HG02678 (cell line): ENCODE data around the gene RNF217.
"Not testable (repeated sequence)": the region's sequence is repeated elsewhere in the genome, so short reads cannot be mapped to it uniquely, and the experiment has no call there.

ENCODE experiments used
- ATAC-seq: cut with Tn5 transposase; IDR thresholded peaks from one replicate; pipeline ENCODE4 v1.9.1; 2021; ENCODE audit warnings: mild to moderate bottlenecking, moderate library complexity; ENCODE audit not compliant: unreplicated experiment

RNF217 gene

DNA sequence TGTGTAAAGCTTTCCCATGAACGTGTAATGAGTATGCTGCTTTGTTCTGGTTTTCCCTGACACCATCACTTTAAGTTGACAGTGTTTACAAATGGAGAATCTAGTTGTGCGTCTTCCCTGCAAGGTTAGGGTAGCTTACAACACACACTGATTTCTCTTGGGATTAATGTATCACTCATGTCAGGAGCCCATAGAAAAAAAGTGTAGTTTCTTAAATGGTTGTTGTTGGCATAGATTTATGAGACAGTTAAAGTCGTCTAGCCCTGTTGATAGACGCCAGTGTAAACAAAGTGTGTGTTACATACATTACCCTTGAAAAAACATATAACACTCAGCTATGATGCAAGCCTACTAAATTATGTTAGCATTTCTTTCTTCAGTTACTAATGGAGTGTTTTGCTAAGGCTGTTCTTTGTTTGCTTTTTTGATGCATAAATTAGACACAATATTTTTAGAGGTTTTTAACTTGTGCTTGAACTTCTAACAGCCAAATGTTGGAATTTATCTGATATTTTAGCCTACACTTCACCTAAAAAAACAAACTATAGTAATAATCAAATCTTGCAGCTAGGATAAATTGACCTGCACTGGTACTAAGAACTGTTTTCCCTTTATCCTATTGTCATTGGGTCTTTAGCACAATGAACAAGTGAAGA is 88.6 kb downstream of the RNF217 start:
- ATAC-seq: no peak

DNA sequence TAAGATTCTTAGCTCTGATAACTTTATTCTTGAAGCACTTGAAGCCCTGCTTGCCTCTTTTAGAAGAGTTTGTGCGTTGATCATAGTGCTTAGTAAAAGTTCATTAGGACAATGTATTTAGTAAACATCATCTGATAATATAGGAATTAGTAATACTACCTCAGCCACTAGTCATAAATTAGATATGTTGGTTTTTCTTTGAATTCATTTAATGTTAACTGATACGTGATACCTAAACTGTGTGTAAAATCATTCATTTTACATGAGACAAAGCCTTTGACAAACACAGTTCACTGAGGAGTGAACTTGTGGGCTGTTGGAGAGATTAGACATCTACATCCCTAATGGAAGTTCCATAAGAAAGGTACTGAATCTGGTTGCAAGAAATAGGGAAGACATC is 91.6 kb downstream of the RNF217 start:
- no peak for ATAC-seq

DNA sequence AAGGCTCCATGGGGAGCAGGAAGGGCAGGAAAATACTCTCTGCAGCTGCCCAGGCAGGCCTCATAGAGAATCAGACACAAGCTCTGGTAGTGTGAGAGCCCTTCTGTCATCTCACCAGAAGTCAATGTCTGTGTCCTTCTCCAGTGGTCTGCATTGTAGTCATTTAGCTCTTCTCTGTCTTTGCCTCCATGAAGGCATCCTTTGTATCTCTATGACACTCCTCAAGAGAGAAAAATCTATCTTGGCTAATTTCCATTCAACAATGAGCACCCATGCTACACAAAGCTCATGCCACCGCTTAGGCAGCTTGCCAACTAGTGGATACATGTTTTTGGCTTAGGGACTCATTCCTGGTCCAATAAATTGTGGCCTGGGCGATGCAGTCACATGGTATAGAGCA is 92.1 kb downstream of the RNF217 start:
- ATAC-seq: no peak

DNA sequence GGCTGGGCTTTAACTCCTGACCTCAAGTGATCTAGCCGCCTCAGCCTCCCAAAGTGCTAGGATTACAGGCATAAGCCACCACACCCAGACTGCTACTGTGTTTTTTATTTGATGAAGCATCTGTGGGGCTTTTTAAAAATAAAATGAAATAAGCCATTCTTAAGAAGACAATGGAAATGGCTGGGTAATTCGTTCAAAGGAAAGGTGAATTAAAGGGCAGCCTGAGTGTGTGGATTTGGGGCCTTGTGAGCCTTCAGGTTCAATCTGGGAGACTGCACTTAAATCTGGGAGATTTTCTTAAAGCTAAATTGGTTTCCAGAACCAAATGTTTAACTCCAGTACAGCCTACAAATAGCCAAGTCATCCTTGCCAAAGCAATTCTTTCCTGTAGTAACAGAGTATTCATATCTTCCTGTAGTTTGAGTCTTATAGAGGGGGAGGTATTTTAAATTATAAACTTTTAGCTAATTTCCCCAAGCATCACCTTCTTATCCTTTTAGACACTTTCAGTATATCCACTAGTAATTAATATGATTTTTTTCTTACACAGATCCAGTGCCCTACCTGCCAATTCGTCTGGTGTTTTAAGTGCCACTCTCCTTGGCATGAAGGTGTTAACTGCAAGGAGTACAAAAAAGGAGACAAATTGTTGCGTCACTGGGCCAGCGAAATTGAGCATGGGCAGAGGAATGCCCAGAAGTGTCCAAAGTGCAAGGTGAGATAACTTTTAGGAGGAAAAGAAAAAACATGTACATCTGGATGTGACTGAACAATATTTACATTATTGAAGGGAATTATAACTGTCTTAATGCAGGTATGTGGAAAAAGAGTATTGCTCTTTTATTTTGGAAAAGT is 95.4 kb downstream of the RNF217 start:
- no peak for ATAC-seq

DNA sequence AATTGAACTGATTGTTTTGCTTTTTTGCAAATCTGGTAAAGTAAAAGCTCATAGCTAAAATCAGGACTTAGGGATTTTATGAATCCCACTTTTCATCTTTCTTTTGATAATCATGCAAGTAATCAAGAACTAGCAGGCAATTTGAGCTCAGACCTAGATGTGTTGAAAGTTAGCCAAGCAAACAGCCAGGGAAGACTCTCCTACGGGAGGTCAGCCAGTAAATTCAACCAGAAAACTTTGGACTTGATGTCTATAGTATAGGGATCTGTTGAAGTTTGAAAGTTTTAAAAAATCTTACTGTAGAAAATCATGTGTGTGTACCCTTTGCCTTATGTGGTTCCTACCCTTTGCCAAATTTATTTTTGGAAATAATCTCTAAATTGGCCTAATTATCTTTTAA is 96.3 kb downstream of the RNF217 start:
- no peak for ATAC-seq

DNA sequence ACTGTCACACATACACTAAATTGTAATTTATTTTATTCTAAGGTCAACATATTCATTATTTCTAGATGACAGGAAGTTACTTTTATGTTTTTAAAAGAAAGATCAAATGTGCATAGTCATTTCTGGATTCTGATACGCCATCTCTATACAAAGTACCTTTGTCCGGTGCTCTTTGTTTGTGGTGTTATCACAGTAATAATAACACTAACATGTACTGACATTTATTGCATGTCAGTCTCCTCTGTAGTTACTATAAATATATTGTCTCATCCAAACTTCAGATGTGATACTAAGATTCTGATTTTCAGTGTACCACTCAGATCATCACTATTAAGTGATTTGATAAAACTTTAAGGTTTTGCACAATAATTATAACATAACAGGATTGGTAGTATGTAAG is 101.1 kb downstream of the RNF217 start:
- no peak for ATAC-seq

DNA sequence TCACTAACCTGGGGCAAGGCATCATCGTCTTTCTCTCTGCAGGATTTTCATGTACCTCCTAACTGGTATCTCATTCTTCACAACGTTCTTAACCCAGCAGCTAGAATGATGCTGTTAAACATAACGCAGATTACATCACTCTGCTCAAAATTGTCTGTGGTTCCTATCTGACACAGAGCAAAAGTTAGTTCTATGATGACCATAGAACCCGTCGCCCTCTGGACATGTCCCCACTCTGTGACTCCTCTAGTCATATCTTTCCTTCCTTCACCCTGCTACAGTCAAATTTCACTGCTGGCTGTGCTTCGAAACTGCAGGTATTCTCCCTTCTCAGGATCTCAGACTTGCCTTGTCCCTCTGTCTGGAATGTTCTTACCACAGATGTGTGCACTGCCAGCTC is 103.9 kb downstream of the RNF217 start:
- no peak for ATAC-seq

DNA sequence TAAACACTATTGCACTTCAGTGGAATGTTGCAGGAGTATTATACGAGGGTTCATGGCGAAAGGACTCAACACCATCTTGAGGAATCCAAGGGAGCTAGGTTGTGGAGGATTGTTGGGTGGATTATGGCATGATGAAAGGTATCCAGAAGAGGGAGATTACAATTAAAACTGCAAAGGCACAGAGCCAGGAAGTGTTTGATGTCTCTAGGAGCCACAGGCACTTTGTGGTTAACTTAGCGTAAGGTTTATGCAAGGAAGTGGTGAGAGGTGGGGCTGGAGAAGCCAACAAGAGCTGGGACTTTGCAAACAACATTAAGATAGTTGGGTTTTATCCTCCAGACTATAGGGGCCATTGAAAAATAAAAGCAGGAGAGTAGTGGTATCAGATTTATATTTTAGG is 104.7 kb downstream of the RNF217 start:
- ATAC-seq: no peak

DNA sequence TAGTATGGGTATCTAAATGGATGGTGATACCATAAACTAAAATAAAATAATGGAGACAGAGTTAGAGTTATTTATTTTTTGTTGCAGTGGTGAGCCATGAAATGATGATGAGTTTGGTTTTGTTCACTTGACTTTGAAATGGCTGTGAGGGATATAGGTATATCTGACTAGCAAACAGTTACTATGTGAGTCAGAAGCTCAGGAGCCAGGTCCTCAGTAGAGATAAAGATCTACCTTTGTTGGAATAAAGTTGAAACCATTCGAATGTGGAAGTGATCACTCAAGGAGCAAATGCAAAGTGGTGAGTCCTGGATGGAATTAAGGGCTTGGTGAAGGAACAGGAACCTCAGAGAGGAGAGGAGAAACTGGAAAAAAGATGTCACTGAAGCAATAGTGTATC is 105.3 kb downstream of the RNF217 start:
- no peak for ATAC-seq

DNA sequence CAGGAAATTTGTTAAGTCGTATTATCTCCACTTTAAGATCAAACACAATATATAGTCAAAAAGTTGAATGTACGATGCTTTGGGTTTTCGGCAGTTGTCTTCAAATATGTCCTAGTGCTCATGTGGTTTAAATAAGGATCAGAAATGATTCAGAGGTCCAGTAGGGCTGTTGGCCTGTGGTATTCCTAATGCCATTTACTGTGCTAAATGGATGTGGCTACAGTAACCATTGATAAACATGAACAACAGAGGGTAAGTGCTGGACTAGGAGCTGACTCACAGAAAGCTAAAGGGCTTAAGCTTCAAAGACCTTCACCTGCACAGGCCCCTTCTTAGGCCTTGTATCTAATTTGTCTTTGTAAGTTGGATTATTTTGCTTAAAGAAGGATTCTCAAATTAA is 110.8 kb downstream of the RNF217 start:
- ATAC-seq: no peak

DNA sequence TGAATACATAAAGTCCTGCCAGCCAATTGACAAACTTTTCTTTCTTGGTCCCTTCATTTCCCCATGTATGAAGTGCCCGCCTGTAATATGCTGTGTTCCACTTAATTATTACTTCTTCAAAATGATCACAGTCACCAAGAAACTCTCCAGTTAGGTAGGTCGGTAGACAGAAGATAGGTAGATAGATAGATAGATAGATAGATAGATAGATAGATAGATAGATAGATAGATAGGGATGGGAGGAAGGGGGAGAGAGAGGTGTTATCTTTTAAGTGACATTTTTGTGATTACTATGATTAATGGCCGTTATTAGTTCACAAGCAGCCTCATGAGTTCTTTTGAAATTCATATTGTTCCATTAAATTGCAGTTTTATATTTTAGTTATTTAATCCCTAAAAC is 111.9 kb downstream of the RNF217 start:
- no peak for ATAC-seq

DNA sequence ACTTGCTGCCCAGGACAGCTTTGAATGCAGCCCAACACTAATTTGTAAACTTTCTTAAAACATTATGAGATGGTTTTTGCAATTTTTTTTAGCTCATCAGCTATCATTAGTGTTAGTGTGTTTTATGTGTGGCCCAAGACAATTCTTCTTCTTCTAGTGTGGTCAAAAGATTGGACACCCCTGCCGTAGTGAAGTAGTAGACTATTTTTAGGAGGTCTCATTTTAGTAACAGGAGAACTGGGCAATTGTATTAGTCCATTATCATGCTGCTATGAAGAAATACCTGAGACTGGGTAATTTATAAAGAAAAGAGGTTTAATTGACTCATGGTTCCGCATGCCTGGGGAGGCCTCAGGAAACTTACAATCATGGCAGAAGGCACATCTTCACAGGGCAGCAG is 112.8 kb downstream of the RNF217 start:
- not testable (repeated sequence) for ATAC-seq

DNA sequence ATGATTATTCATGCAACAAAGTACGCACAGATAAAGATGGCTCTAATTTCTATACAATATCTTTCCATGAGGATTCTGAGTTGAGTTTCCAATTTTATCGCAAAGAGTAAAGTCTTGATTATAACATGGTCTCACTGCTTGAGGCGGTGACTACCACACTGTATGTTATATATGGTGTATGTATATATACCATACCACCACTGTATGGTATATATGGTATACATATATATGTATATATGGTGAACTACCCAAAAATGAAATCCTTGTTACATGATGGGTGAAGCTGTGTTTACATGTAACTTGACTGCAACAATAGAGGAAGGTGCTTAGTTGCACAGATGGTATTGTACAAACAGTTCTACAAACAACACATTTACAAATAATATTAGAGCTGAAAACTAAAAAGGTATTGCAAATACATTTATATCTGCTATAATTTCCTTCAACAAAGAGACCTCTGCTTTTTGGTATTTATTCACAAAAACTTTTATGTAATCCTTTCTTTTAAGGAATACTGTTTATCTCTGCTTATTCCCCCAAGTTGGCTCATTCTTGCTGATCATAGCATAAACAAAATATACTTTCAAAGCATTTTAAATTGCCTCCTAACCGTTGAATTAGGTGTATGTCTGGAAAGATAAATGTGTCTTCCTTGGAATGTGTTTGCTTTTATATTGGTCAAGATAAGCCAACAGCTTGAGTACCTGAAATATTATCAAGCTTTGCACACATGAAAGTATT is 113.7 kb downstream of the RNF217 start:
- no peak for ATAC-seq

DNA sequence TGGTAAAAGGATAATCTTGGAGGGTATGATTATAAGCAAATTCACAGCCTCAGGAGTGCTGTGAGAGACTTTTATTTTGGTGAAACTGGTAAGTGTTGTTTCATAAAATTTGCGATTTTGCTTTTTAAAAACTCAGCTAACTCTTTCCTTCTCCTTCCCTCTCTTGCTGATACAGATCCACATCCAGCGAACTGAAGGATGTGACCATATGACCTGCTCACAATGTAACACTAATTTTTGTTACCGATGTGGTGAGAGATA is 114.2 kb downstream of the RNF217 start:
- no peak for ATAC-seq

DNA sequence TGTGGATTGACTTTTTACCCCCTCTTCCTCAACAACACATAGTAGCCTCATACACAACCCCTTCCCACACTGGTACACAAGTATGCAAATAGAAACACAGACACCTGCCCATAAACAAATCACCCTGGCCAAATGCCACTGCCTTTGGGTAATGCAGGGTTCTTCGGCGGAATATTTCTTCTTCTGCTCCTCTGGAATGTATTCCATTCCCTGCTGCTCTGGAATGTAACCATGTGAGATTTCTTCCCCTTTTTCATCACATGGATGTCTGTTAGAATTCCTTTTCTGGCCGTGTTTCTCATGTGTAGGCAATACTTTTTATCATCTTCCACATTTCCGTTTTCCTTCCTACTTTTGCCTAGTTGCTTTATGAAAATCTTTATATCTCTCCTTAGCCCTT is 115.2 kb downstream of the RNF217 start:
- ATAC-seq: no peak

DNA sequence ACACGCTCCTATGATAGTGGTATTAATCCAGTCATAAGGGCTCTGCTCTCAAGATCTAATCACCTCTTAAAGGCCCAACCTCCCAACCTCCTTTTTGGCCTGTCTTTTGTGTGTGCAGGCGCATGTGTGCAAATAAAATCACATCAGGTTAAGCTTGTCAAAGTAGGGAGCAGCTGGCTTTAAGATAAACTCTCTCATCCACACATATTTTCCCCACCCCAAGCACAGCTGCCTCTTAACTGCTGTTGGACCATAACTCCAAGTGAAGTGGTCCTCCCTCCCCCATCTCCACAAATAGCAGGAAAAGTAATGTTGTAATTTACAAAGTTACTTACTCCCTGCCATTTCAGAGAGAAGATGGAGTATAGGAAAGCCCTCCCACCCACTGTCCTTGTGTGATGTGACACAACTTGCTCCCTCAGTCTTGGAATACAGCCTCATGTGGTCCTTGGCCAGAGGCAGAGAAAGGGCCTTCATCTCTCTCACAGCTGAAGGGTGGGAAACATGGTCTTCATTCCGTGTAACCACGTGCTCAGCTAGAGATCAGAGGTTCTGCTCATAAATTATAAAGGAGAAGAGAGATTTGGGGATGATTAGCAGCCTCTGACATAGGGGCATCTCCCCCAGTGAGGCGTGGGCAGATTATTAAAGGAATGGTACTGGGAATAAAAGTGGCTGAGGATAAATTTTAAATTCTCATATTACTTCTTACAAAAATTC is 116.5 kb downstream of the RNF217 start:
- ATAC-seq: no peak

DNA sequence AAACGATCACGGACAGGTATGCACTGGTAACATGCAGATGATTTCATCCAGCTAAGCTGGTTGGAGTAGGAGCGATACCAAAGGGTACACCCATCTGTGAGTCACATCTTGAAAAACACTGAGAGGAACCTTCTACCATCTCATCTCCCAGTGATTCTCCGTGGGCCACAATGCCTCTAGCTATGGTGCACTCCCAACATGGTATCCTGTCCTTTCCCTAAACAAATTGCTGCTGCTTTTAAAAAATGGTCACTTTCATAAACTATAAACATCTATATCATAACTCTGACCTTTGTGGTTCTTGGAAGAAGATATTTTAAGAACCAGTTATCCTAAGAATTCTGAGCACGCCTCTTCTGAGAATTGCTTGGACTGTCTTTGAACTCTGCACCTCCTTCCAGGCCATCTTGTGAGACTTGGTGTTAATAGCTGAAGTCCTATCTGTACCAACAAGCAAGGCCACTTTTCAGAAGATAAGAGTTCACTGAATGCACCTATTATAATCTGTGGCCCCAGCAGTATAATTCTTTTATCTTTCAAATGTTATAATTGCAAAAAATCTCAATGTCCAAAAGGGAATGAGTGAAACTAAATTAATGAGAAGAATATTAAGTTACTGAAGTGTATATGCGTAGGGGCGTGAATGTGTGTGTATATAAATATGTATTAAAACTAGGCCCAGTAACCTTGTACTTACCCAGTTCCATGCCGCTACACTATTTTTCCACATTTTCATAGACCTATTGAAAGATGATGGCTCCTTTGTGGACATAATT is 120.9 kb downstream of the RNF217 start:
- ATAC-seq: no peak

DNA sequence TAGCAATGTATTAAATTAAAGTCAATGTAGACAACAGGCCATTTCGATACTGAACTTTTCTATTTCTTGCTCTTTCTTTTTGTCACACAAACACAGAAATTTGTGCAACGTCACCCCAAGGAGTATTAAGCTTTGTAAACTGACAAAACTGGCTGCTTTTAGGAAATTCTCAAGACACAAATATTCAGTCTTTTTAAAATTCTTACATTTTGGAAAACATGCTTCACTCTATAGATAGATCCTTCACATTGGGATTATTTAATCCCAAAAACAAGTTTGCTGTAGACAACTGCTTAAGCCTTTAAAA is 121.4 kb downstream of the RNF217 start:
- ATAC-seq: no peak

DNA sequence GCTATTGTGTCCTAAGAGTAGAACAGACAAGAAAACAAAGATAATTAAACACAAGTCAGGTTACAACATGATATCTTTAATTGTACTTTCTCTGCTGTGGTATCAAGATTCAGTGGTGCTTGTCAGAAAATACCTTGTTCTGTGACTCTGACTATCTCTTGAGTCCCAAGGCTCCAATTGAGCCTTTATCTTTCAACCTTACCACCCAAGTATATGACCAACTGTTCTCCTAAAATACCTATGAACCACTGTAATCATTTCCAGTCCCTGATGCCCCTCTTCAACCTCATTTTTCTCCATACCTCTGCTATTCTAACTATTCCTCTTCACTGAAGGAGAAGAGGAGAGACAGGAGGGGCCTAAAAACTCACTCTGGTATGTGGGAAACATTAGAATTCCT is 124.5 kb downstream of the RNF217 start:
- no peak for ATAC-seq

DNA sequence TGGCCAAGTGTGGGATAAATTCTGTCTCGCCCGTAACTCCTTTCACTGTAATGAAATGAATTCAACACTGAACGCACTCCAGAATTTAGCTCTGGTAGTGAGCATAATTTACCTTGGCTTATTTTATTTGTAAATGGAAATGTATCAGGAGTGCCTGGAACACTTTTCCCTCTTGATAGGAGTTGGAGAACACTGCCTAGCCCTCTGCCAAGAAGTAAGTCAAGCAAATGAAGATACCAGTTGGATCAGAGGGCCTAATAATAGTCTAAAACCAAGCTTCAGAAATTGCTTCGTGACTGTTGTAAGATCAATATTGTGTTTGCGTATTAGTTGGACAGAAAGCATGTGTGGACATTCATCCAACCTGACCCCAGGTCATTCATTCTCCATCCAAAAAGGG is 126.7 kb downstream of the RNF217 start:
- no peak for ATAC-seq

DNA sequence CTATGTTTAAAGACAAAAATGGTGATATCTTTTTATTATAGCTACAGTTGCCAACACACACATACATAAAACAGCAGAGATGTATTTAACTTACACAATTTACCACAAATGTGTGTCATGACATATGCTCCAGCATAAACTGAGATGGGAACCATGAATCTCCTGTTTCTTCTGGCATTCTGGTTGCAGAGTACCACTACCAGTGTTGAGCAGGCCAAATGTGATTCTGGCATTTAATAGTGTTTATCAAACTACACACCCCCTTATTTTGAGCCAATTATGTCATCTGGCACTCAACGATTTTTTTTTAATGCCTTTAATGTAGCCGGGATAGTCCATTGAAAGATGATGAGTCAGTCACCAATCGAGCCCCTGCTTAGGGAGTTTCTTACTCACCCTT is 132.3 kb downstream of the RNF217 start:
- ATAC-seq: no peak
